NCI-H446 (cell line): ENCODE measurements around the gene C10orf67.
"Not testable (repeated sequence)": the region's sequence is repeated elsewhere in the genome, so short reads cannot be mapped to it uniquely, and the experiment has no call there.

ENCODE experiments used
- DNase-seq, 2 experiments: peaks; one replicate each; lab custom pipeline; 2025; lab: John Stamatoyannopoulos, UW

Gene C10orf67

GRCh38 chr10:23324351-23324750, 20.2 kb downstream of the C10orf67 start:
- DNase-seq, result no peak

GRCh38 chr10:23322082-23322481, 22.5 kb downstream of the C10orf67 start:
- DNase-seq, result no peak

- no peak for DNase-seq
Observed at GRCh38 chr10:23319835-23320234, 24.8 kb downstream of the C10orf67 start.

GRCh38 chr10:23318359-23318758, 26.2 kb downstream of the C10orf67 start:
- no peak for DNase-seq

- no peak for DNase-seq
Observed at GRCh38 chr10:23317416-23317815, 27.2 kb downstream of the C10orf67 start.

- no peak for DNase-seq
Observed at GRCh38 chr10:23316406-23316805, 28.2 kb downstream of the C10orf67 start.

- DNase-seq, result no peak
Observed at GRCh38 chr10:23315966-23316365, 28.6 kb downstream of the C10orf67 start.

GRCh38 chr10:23314835-23315239, 29.8 kb downstream of the C10orf67 start:
- DNase-seq, result peak; percentile 3 to 59

GRCh38 chr10:23311034-23311433, 33.6 kb downstream of the C10orf67 start:
- no peak for DNase-seq

GRCh38 chr10:23310404-23310803, 34.2 kb downstream of the C10orf67 start:
- DNase-seq, result no peak

GRCh38 chr10:23299961-23300360, 44.6 kb downstream of the C10orf67 start:
- DNase-seq, result not testable (repeated sequence)

GRCh38 chr10:23294638-23295247, 49.9 kb downstream of the C10orf67 start:
- no peak for DNase-seq

GRCh38 chr10:23293973-23294590, 50.5 kb downstream of the C10orf67 start:
- no peak for DNase-seq

GRCh38 chr10:23293145-23293724, 51.4 kb downstream of the C10orf67 start:
- peak in 1 of 2 experiments; percentile 56 for DNase-seq

- no peak for DNase-seq
Observed at GRCh38 chr10:23291551-23292334, 52.9 kb downstream of the C10orf67 start.

GRCh38 chr10:23284674-23285335, 59.8 kb downstream of the C10orf67 start:
- DNase-seq, result no peak

GRCh38 chr10:23284155-23284554, 60.4 kb downstream of the C10orf67 start:
- no peak for DNase-seq

- no peak for DNase-seq
Observed at GRCh38 chr10:23283680-23284079, 60.9 kb downstream of the C10orf67 start.

- DNase-seq, result no peak
Observed at GRCh38 chr10:23281044-23281433, 63.6 kb downstream of the C10orf67 start.

- no peak for DNase-seq
Observed at GRCh38 chr10:23280419-23281043, 64.1 kb downstream of the C10orf67 start.

- no peak for DNase-seq
Observed at GRCh38 chr10:23275355-23275754, 69.2 kb downstream of the C10orf67 start.

- not testable (repeated sequence) for DNase-seq
Observed at GRCh38 chr10:23274179-23274578, 70.4 kb downstream of the C10orf67 start.
